HUES64 (cell line): ENCODE results near the gene TSPAN9.
A peak's percentile ranks its signal among the peaks of the same experiment; 100 is the strongest.

Source experiments
- H3K27ac ChIP-seq: 2 replicates; pipeline ENCODE4 v1.7.0; 2013; ENCODE audit warnings: low read depth, low read length, inconsistent platforms
- H3K27me3 ChIP-seq: 2 replicates; pipeline ENCODE4 v1.6.1; 2013; ENCODE audit warnings: mild to moderate bottlenecking, low read length; ENCODE audit not compliant: insufficient read depth
- H3K36me3 ChIP-seq: 2 replicates; pipeline ENCODE4 v1.6.1; 2013; ENCODE audit warnings: mild to moderate bottlenecking, low read length; ENCODE audit not compliant: insufficient read depth
- H3K4me1 ChIP-seq: 2 replicates; pipeline ENCODE4 v1.6.1; 2013; ENCODE audit warnings: mild to moderate bottlenecking, low read length, moderate library complexity; ENCODE audit not compliant: insufficient read depth
- H3K4me3 ChIP-seq: 2 replicates; pipeline ENCODE4 v1.5.1; 2013; ENCODE audit warnings: mild to moderate bottlenecking, low read length, moderate library complexity
- H3K9ac ChIP-seq: 2 replicates; pipeline ENCODE4 v1.6.1; 2013; ENCODE audit warnings: mild to moderate bottlenecking, low read depth, low read length
- H3K9me3 ChIP-seq: 2 replicates; pipeline ENCODE4 v1.6.1; 2013; ENCODE audit warnings: low read depth, low read length; ENCODE audit not compliant: insufficient read depth
- WGBS: fragments of 150-250, 120-280 bp; methylation state at CpG from one replicate; pipeline ENCODE4 v1.1.7; 2013; ENCODE audit warnings: missing lambda C conversion rate; 5-methylcytosine and 5-hydroxymethylcytosine counted together

TSPAN9 gene

GRCh38 chr12:3119756-3120601, 42.8 kb downstream of the TSPAN9 start:
- H3K27ac ChIP-seq = no peak overlapping the region
- peaks cover 7% of the 10 kb centered on the region; the same call in 1 of the 2 replicates for H3K4me1 ChIP-seq
- no peaks in the 10 kb centered on the region for H3K9me3 ChIP-seq
- WGBS = 91% methylated on average over 17 of the region's 17 CpGs
- H3K36me3 ChIP-seq = no peaks in the 10 kb centered on the region
- H3K9ac ChIP-seq = no peak overlapping the region
- no peaks in the 10 kb centered on the region for H3K27me3 ChIP-seq
- no peak overlapping the region for H3K4me3 ChIP-seq

GRCh38 chr12:3120701-3121100, 43.5 kb downstream of the TSPAN9 start:
- Histone ChIP-seq H3K9ac (no peak overlapping the region), H3K4me3 (no peak overlapping the region), H3K27ac (no peak overlapping the region), H3K4me1 (peaks cover 7% of the 10 kb centered on the region; the same call in 1 of the 2 replicates), H3K36me3 (no peaks in the 10 kb centered on the region), H3K9me3 (no peaks in the 10 kb centered on the region), H3K27me3 (no peaks in the 10 kb centered on the region)
- whole genome bisulfite sequencing = 90% methylated on average over 5 of the region's 5 CpGs

- Histone ChIP-seq H3K9me3 (no peaks in the 10 kb centered on the region), H3K4me1 (peaks cover 4% of the 10 kb centered on the region; the same call in 1 of the 2 replicates), H3K36me3 (no peaks in the 10 kb centered on the region), H3K27me3 (no peaks in the 10 kb centered on the region), H3K27ac (no peak overlapping the region), H3K9ac (0 out of 2 replicates have a peak overlapping the region, but pooled peaks have one; percentile 18), H3K4me3 (no peak overlapping the region)
- WGBS = 76% methylated on average over 13 of the region's 13 CpGs
Measured at GRCh38 chr12:3122841-3123678, 45.9 kb downstream of the TSPAN9 start.

GRCh38 chr12:3123729-3124128, 46.5 kb downstream of the TSPAN9 start:
- Histone ChIP-seq H3K4me3 (no peak overlapping the region), H3K27me3 (no peaks in the 10 kb centered on the region), H3K9me3 (no peaks in the 10 kb centered on the region), H3K9ac (no peak overlapping the region), H3K4me1 (peaks cover 4% of the 10 kb centered on the region; the same call in 1 of the 2 replicates), H3K36me3 (no peaks in the 10 kb centered on the region), H3K27ac (no peak overlapping the region)
- WGBS = 82% methylated on average over 4 of the region's 4 CpGs

GRCh38 chr12:3124917-3125316, 47.7 kb downstream of the TSPAN9 start:
- Histone ChIP-seq H3K9me3 (no peaks in the 10 kb centered on the region), H3K9ac (no peak overlapping the region), H3K36me3 (no peaks in the 10 kb centered on the region), H3K27me3 (no peaks in the 10 kb centered on the region), H3K27ac (no peak overlapping the region), H3K4me3 (no peak overlapping the region), H3K4me1 (peaks cover 4% of the 10 kb centered on the region; the same call in 1 of the 2 replicates)
- no CpG with 5 or more reads among the region's 1 CpG for WGBS

GRCh38 chr12:3125674-3126073, 48.5 kb downstream of the TSPAN9 start:
- Histone ChIP-seq H3K4me1 (peaks cover 4% of the 10 kb centered on the region; the same call in 1 of the 2 replicates), H3K9ac (no peak overlapping the region), H3K27ac (no peak overlapping the region), H3K4me3 (no peak overlapping the region), H3K36me3 (no peaks in the 10 kb centered on the region), H3K27me3 (no peaks in the 10 kb centered on the region), H3K9me3 (no peaks in the 10 kb centered on the region)
- 89% methylated on average over 5 of the region's 5 CpGs for WGBS

GRCh38 chr12:3127832-3128231, 50.7 kb downstream of the TSPAN9 start:
- Histone ChIP-seq H3K9me3 (no peaks in the 10 kb centered on the region), H3K9ac (no peak overlapping the region), H3K27ac (no peak overlapping the region), H3K4me3 (no peak overlapping the region), H3K27me3 (no peaks in the 10 kb centered on the region), H3K4me1 (peaks cover 2% of the 10 kb centered on the region; the same call in 1 of the 2 replicates), H3K36me3 (no peaks in the 10 kb centered on the region)
- 93% methylated on average over 10 of the region's 10 CpGs for WGBS

GRCh38 chr12:3128498-3129293, 51.5 kb downstream of the TSPAN9 start:
- H3K4me3 ChIP-seq = no peak overlapping the region
- H3K36me3 ChIP-seq = no peaks in the 10 kb centered on the region
- 92% methylated on average over 6 of the region's 6 CpGs for WGBS
- H3K27ac ChIP-seq = no peak overlapping the region
- H3K27me3 ChIP-seq = no peaks in the 10 kb centered on the region
- H3K4me1 ChIP-seq = peaks cover 3% of the 10 kb centered on the region; the same call in 1 of the 2 replicates
- no peaks in the 10 kb centered on the region for H3K9me3 ChIP-seq
- no peak overlapping the region for H3K9ac ChIP-seq

- Histone ChIP-seq H3K4me3 (no peak overlapping the region), H3K9me3 (no peaks in the 10 kb centered on the region), H3K27ac (no peak overlapping the region), H3K4me1 (peaks cover 3% of the 10 kb centered on the region; the same call in 1 of the 2 replicates), H3K36me3 (no peaks in the 10 kb centered on the region), H3K27me3 (no peaks in the 10 kb centered on the region), H3K9ac (no peak overlapping the region)
- WGBS = 92% methylated on average over 11 of the region's 12 CpGs
Measured at GRCh38 chr12:3129301-3130056, 52.3 kb downstream of the TSPAN9 start.
